Dedifferentiated amniotic fluid mesenchymal stem cell (primary cell): ENCODE measurements around the gene TCEAL3.
"Not testable (repeated sequence)": the region's sequence is repeated elsewhere in the genome, so short reads cannot be mapped to it uniquely, and the experiment has no call there.

Experiments used
- DNase-seq: peaks from one replicate; pipeline ENCODE4 v3.0.0-alpha.2; 2016; ENCODE audit errors: extremely low spot score

TCEAL3 gene, protein sequence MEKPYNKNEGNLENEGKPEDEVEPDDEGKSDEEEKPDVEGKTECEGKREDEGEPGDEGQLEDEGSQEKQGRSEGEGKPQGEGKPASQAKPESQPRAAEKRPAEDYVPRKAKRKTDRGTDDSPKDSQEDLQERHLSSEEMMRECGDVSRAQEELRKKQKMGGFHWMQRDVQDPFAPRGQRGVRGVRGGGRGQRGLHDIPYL

DNA sequence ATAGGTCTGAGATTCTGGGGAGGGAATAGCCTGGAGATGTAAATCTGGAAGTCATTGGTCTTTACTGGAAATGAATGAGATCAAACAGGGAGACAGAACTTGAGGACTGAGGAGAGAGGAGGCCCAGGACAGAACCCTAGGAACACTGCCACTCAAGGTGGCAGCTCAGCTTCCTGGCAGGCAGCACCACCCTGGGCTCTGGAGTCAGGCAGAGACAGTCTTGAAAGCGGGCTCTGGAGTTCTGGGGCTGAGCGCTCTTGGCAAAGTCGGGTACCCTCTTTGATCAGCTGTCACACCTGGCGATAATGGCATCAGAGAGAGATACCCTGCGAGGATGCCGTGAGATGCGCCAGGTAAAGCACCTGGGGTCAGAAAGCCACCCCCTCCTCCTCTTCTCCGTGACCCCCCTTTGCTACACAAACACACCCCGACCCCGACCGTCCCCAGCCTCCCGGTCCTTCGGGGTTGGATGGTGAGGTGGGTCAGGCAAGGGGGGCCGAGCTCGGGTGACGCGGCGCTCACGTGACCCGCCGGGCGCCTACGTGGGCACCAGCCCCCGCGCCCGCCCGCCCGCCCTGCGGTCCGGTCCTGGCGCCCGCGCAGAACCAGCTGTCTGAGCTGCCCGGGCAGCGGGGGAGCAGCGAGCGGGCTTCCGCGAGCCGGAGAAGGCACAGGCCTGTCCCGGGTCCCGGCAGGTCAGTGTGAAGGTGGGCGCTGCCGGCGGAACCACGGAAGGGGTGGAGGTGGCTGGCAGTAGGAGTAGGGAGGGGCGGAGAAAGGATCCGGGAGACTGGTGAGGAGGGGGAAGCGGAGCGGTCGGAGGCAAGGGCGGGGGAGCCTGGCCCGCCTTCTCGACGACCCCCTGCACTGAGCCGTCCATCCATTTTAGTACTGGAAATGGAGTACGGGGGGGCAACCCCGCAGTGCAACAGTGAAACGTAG, at the start of gene TCEAL3:
Gene TCEAL3, plus strand, starts transcription at position 600 of the 942 bp plus-strand sequence. CDS start 1,102 bp downstream, outside the sequence.
- peak; percentile 24 for DNase-seq

GRCh38 chrX:103560256-103560655, 47.5 kb upstream of the TCEAL3 start:
- no peak for DNase-seq

GRCh38 chrX:103562801-103563200, 45.0 kb upstream of the TCEAL3 start:
- no peak for DNase-seq

DNA sequence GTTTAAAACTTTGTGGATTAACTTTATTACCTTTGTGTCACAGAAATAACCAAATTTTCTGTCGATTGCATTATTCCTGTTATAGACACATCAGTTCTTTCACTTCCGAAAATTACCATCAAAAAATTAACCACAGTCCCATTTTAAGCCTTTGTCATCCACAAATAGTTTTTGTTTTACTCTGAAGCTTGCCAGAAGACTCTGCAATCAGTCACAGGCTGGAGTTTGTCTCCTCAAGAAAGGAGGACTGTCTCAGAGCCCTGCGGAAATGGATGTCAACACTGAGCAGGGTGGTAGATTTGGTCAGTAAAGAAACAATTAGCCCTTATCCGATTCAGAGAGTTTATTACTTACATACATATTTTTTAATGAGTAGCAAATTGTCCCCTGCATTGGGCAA, 42.6 kb upstream of the TCEAL3 start:
- DNase-seq, result no peak

DNA sequence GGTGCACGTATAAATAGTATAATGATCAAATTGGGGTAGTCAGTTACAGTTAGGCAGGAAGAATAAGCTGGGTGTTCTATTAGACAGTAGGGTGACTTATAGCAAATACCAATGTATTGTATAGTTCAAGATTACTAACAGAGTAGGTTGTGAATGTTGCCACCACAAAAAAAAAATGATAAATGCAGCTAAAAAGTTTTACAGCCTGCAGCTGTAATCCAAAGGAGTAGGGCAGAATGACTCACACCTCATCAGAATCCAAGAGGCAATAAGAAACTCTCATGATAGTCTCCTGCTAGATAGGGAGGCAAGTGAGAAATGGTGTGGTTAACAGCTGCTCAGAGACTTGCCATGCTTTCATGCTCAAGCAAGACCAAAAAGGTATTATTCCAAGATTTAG, 42.0 kb upstream of the TCEAL3 start:
- DNase-seq, result no peak

- DNase-seq, result no peak
Observed at GRCh38 chrX:103571121-103571520, 36.6 kb upstream of the TCEAL3 start.

DNA sequence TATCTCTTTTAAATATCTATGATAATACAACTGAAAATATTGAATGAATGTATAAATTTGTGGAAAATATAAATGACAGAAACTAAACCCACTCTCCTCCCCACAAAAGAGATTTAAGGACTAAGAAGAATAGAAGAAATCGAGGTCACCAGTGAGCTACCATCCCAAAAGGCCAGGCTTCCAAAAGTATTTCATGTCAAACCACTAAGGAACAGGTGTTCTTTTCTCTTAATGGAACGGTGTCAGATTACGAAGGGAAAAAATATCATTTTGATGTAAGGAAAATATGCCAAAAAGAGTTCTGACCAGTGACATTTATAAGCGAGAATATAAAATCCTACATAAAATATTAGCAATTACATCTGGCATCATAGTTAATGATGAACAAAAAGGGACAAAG, 36.0 kb upstream of the TCEAL3 start:
- no peak for DNase-seq

DNA sequence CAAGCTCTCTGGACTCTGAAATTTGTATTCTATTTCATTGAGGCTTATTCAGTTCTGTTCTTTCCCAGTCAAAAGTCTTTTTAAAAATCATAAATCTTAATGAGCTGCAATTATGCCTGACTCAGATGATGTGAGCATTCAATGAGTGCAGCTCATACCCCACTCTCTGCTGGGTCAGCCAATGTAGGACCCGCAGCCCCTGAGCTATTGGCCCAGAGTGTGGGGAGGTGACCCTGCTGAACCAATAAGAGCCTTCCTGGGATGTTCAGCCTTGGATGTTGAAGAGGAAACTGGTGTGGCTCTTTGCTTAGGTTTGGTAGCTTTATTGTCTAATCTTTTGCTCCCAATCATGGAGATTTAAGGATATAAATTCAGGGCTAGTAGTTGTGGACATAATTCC, 34.6 kb upstream of the TCEAL3 start:
- no peak for DNase-seq

GRCh38 chrX:103584596-103584995, 23.2 kb upstream of the TCEAL3 start:
- DNase-seq, result no peak

DNA sequence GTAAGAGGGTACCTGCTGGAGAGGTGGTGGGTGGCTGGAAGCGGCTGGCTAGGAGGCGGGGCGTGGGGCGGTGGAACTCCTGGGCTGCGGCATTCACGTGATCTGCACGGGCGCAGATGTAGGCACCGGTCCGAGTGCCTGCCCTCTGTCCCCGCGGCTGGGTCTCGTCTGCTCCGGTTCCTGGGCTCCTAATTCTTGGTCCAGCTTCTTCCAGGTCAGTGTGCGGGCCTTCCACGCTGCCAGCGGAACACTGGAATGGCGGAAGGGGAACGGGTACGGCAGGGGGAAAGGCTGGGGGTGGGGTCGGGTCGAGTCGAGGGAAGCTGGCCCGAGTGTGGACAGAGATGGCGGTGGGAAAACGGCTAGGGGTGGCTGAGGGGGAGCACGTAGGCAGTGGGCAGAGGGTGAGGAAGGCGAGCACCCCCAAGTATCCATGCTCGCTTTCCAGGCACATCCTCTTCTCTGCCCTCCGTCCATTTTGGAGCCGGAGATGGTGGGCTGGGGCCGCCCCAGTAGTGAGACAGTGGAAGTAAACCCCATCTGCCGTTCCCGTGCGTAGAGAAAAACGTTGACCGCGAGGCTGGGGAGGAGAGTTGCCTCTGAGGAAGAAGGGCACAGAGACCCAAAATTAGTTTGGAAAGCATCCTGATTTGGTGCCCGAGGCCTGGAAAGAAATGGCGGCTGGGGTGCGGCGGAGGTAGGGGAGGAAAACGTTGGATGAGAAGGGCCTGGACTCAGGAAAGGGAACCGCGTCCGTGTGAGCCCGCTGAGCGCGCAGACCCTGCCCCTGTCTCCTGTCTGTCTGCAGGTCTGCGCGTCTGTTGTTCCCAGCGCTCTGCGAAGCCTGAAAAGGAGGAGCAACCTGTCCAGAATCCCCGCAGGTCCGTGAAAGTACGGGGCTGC, 22.1 kb upstream of the TCEAL3 start, which contains the start of gene TCEAL4:
Gene TCEAL4, plus strand, starts transcription at position 105 of the 903 bp plus-strand sequence. CDS start 1,161 bp downstream, outside the sequence.
- no peak for DNase-seq

GRCh38 chrX:103586314-103586646, 21.5 kb upstream of the TCEAL3 start:
- no peak for DNase-seq

DNA sequence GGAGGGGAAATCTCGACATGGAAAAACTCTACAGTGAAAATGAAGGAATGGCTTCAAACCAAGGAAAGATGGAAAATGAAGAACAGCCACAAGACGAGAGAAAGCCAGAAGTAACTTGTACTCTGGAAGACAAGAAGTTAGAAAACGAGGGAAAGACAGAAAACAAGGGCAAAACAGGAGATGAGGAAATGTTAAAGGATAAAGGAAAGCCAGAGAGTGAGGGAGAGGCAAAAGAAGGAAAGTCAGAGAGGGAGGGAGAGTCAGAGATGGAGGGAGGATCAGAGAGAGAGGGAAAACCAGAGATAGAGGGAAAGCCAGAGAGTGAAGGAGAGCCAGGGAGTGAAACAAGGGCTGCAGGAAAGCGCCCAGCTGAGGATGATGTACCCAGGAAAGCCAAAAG, 21.1 kb upstream of the TCEAL3 start:
- DNase-seq, result no peak

GRCh38 chrX:103592295-103592694, 15.5 kb upstream of the TCEAL3 start:
- not testable (repeated sequence) for DNase-seq

DNA sequence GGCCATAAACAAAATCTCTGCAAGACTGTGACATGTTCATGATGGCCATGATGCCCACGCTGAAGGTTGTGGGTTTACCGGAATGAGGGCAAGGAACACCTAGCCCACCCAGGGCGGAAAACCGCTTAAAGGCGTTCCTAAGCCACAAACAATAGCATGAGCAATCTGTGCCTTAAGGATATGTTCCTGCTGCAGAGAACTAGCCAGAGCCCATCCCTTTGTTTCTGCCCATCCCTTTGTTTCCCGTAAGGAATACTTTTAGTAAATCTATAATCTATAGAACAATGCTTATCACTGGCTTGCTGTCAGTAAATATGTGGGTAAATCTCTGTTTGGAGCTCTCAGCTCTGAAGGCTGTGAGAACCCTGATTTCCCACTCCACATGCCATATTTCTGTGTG, 12.6 kb upstream of the TCEAL3 start:
- DNase-seq, result not testable (repeated sequence)

- no peak for DNase-seq
Observed at GRCh38 chrX:103608306-103608963, 672 bp downstream of the TCEAL3 start.

DNA sequence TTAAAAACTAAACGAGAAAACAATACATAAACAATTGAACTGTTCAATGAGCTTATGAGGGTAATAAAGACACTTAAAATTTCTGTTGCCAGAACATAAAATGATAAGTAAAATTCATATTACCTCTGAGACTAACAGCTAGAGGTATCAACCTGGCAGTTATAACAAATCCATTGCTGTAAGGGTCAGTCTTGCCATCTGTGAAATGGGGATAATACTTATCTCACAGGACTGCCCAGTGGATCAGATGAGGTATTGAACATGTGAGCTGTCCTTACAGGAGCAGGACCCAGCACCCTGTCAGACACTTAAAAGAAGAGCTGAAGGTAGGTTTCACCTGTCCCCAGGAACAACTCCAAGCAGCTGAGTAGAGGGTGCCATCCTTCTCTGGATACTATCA, 2.5 kb downstream of the TCEAL3 start:
- no peak for DNase-seq

GRCh38 chrX:103613362-103613890, 5.7 kb downstream of the TCEAL3 start:
- DNase-seq, result no peak

- no peak for DNase-seq
Observed at GRCh38 chrX:103614999-103615398, 7.2 kb downstream of the TCEAL3 start.

DNA sequence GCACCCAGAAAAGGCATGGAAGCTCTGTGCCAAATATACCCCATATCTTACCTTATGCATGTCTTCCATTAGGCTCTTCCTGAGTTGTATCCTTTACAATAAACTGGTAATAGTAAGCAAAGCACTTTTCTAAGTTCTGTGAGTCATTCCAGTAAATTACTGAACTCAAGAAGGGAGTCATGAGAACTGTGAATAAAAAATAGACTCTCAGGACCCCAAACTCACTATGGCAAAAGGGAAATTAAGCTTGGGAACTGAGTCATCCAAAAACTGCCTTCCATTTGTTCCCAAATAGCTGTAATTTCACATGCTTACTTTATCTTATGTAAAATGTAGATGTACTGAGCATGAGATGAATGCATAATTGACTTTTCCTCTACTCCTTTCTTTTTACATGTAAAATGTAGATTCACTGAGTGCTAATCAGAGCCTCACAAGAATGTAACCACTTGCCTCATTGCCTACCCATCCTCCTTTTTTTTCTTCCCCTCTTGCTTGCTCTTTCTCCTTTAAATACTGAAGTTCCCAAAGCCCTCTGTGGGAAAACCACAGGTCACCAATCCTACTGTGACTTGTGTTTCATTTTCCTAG, 8.1 kb downstream of the TCEAL3 start:
- no peak for DNase-seq

DNA sequence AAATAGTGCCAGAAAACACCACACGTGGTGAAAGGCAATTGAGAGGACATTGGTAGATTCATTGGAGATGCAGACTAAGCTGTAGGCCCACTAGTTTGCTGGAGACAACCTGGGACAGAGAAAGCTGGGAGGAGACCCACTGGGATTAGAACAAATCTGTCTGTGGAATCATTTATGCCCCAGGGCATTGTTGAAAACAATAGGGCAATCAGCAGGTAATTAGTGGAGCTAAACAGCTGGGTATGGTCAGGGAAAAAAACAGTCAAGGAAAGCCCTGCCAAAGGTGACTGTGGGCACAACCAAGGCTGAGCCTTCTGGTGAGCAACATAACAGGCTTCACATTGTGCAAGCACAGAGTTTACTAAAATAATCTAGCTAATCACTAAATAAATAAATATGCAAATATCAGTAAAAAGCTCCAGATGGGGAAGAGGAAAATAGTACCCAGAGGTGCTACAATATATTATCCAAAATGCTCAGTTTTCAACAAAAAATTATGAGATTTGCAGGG, 9.0 kb downstream of the TCEAL3 start:
- no peak for DNase-seq

GRCh38 chrX:103624111-103624510, 16.3 kb downstream of the TCEAL3 start:
- no peak for DNase-seq
